MCF 10A (cell line): ENCODE data around the gene NAALADL2. TPM values are rescaled to one million over a fixed set of nuclear protein-coding genes. Genes with fewer than 3 reads are reported as not detected.

Experiments
- BruUV-seq: library from RNA; stranded (reverse); fragments of 400-500 nt; replicated peaks from 2 replicates; lab custom pipeline; 2021; lab: Mats Ljungman, UMichigan
- CTCF ChIA-PET: fragments of 300-600 bp; sonication (Branson Sonifier 250); formaldehyde crosslinking; extraction: SDS; loops from one replicate; lab custom pipeline; 2021; ENCODE audit warnings: antibody characterized with exemption, inconsistent platforms; lab: Yijun Ruan, JAX
- POLR2A ChIA-PET: fragments of 300-600, 350-650 bp; sonication (Branson Sonifier 250); formaldehyde crosslinking; extraction: SDS; loops from one replicate; lab custom pipeline; 2020; ENCODE audit warnings: antibody characterized with exemption, inconsistent platforms; lab: Yijun Ruan, JAX
- DNase-seq: peaks from one replicate; pipeline ENCODE4 v3.0.0-alpha.2; 2018; ENCODE audit not compliant: unreplicated experiment
- H3K27ac Mint-ChIP-seq: one replicate; pipeline ENCODE4 v1.8.0; 2022; ENCODE audit warnings: mild to moderate bottlenecking, low read depth, mixed read lengths; ENCODE audit not compliant: unreplicated experiment
- H3K27me3 Mint-ChIP-seq: one replicate; pipeline ENCODE4 v1.8.0; 2022; ENCODE audit warnings: mixed read lengths; ENCODE audit not compliant: insufficient read depth, unreplicated experiment
- H3K36me3 Mint-ChIP-seq: one replicate; pipeline ENCODE4 v1.8.0; 2022; ENCODE audit warnings: mild to moderate bottlenecking, moderate library complexity, mixed read lengths; ENCODE audit not compliant: insufficient read depth, unreplicated experiment
- H3K4me1 Mint-ChIP-seq: one replicate; pipeline ENCODE4 v1.8.0; 2022; ENCODE audit warnings: mixed read lengths; ENCODE audit not compliant: insufficient read depth, unreplicated experiment
- H3K4me3 Mint-ChIP-seq: one replicate; pipeline ENCODE4 v1.8.0; 2022; ENCODE audit warnings: mild to moderate bottlenecking, moderate library complexity, mixed read lengths; ENCODE audit not compliant: unreplicated experiment
- H3K9me3 Mint-ChIP-seq: one replicate; pipeline ENCODE4 v1.8.0; 2022; ENCODE audit warnings: mixed read lengths; ENCODE audit not compliant: unreplicated experiment
- CTCF ChIP-seq: fragments of 200-600 bp; IDR thresholded peaks from one replicate; pipeline ENCODE4 v1.8.0; 2022; ENCODE audit warnings: antibody characterized with exemption, mild to moderate bottlenecking; ENCODE audit not compliant: unreplicated experiment
- intact Hi-C: fragments of 100-400 bp; cut with micrococcal nuclease; formaldehyde crosslinking; loops from 2 replicates; pipeline ENCODE4 v1.14.1; 2022
- total RNA-seq: library from RNA; stranded (reverse); gene quantifications from 2 replicates; pipeline ENCODE4 v1.2.3, GENCODE V29; 2022

NAALADL2 gene
- total RNA-seq, 1 experiment from 2014 or later: 4.2 TPM

- H3K27me3 Mint-ChIP-seq: no peaks in the 10 kb centered on the region
- POLR2A ChIA-PET: no interaction called here
- H3K4me1 Mint-ChIP-seq: no peaks in the 10 kb centered on the region
- BruUV-seq: no TSS peak
- intact Hi-C loops: no loop called here
- DNase-seq: no peak
- no peak overlapping the region for H3K27ac Mint-ChIP-seq
- no peak for TF ChIP-seq CTCF
- H3K9me3 Mint-ChIP-seq: no peaks in the 10 kb centered on the region
- CTCF ChIA-PET: interaction anchor here (0.6 kb wide), 1 partner anchor 1019 kb away, joined by 4 read pairs; no protein-coding TSS in a partner anchor
- H3K36me3 Mint-ChIP-seq: no peaks in the 10 kb centered on the region
- H3K4me3 Mint-ChIP-seq: no peak overlapping the region
Observed at GRCh38 chr3:175144368-175144767, 285.2 kb downstream of the NAALADL2 start.

GRCh38 chr3:175146258-175146657 is 287.1 kb downstream of the NAALADL2 start:
- Mint-ChIP-seq H3K4me3 (no peak overlapping the region), H3K9me3 (no peaks in the 10 kb centered on the region), H3K27ac (no peak overlapping the region), H3K27me3 (no peaks in the 10 kb centered on the region), H3K36me3 (no peaks in the 10 kb centered on the region), H3K4me1 (peaks cover 15% of the 10 kb centered on the region)
- BruUV-seq: no TSS peak
- ChIA-PET POLR2A (no interaction called here), CTCF (interaction anchor here (0.6 to 1.4 kb wide), 4 partner anchors 13 to 375 kb away, joined by 3 to 4 read pairs (median 4); no protein-coding TSS in a partner anchor)
- TF ChIP-seq CTCF: peak; percentile 20
- intact Hi-C loops: loop anchor here (5.0 kb wide), 1 partner anchor 704 kb away; no protein-coding TSS in a partner anchor
- peak; percentile 12 for DNase-seq

- no TSS peak for BruUV-seq
- H3K4me1 Mint-ChIP-seq: peaks cover 16% of the 10 kb centered on the region
- H3K4me3 Mint-ChIP-seq: no peak overlapping the region
- intact Hi-C loops: loop anchor here (5.0 kb wide), 1 partner anchor 707 kb away; no protein-coding TSS in a partner anchor
- TF ChIP-seq CTCF: no peak
- H3K27ac Mint-ChIP-seq: no peak overlapping the region
- ChIA-PET CTCF (interaction anchor here (0.7 kb wide), 1 partner anchor 63 kb away, joined by 3 read pairs; no protein-coding TSS in a partner anchor), POLR2A (no interaction called here)
- no peaks in the 10 kb centered on the region for H3K9me3 Mint-ChIP-seq
- no peaks in the 10 kb centered on the region for H3K27me3 Mint-ChIP-seq
- no peaks in the 10 kb centered on the region for H3K36me3 Mint-ChIP-seq
- DNase-seq: peak; percentile 95
Observed at GRCh38 chr3:175149675-175150074, 290.5 kb downstream of the NAALADL2 start.

- no peak for TF ChIP-seq CTCF
- H3K4me1 Mint-ChIP-seq: peaks cover 16% of the 10 kb centered on the region
- no peaks in the 10 kb centered on the region for H3K9me3 Mint-ChIP-seq
- no TSS peak for BruUV-seq
- CTCF ChIA-PET: interaction anchor here (0.6 to 0.7 kb wide), 5 partner anchors 490 to 1145 kb away, joined by 3 to 5 read pairs (median 4); no protein-coding TSS in a partner anchor
- peak overlapping the region; percentile 81 for H3K27ac Mint-ChIP-seq
- H3K4me3 Mint-ChIP-seq: no peak overlapping the region
- peak; percentile 92 for DNase-seq
- intact Hi-C loops: no loop called here
- H3K27me3 Mint-ChIP-seq: no peaks in the 10 kb centered on the region
- POLR2A ChIA-PET: interaction anchor here (1.1 to 1.2 kb wide), 3 partner anchors 43 to 709 kb away, joined by 3 to 5 read pairs (median 3); no protein-coding TSS in a partner anchor
- no peaks in the 10 kb centered on the region for H3K36me3 Mint-ChIP-seq
Observed at GRCh38 chr3:175150812-175151401, 291.8 kb downstream of the NAALADL2 start.
